Measurements from ENCODE around the gene TOR4A. TPM values are rescaled to one million over a fixed set of nuclear protein-coding genes. Genes with fewer than 3 reads are reported as not detected.

The TOR4A gene
- total and polyA plus RNA-seq, 12 donors, result 4.7 to 21.5 (median 16.5) TPM

- Histone ChIP-seq H3K27ac (no peak overlapping the region), H3K4me1 (peaks cover 3 to 17% (median 8%) of the 10 kb centered on the region in 9 donors), H3K36me3 (no peaks in the 10 kb centered on the region), H3K9me3 (no peaks in the 10 kb centered on the region), H3K27me3 (peaks cover 16 to 69% (median 64%) of the 10 kb centered on the region in 7 donors), H3K4me3 (no peak overlapping the region)
- intact Hi-C loops (cut with DNase I), result loop anchor here in 1 of 10 donors (10.0 kb wide), 1 partner anchor 447 kb away; no protein-coding TSS in a partner anchor
- no peak for TF ChIP-seq CTCF (IDR thresholded peaks at IDR 0.05)
- ATAC-seq, result no peak
- 79 to 83% methylated on average over 23 of the region's 23 CpGs for WGBS, 2 donors
- no peak for DNase-seq
Measured at GRCh38 chr9:137231372-137232039, 46.0 kb upstream of the TOR4A start.

- peaks cover 16 to 69% (median 64%) of the 10 kb centered on the region in 7 donors for H3K27me3 ChIP-seq
- H3K9me3 ChIP-seq, result no peaks in the 10 kb centered on the region
- ATAC-seq, result no peak
- H3K27ac ChIP-seq, result no peak overlapping the region
- no peak for TF ChIP-seq CTCF (IDR thresholded peaks at IDR 0.05)
- intact Hi-C loops (cut with DNase I), result loop anchor here in 1 of 10 donors (10.0 kb wide), 1 partner anchor 447 kb away; no protein-coding TSS in a partner anchor
- no peak overlapping the region for H3K4me3 ChIP-seq
- no peak for DNase-seq
- peaks cover 9 to 22% (median 14%) of the 10 kb centered on the region in 9 donors for H3K4me1 ChIP-seq
- H3K36me3 ChIP-seq, result no peaks in the 10 kb centered on the region
- WGBS, 2 donors, result 61 to 78% methylated on average over 10 of the region's 10 CpGs
Measured at GRCh38 chr9:137232101-137232500, 45.4 kb upstream of the TOR4A start.

DNA sequence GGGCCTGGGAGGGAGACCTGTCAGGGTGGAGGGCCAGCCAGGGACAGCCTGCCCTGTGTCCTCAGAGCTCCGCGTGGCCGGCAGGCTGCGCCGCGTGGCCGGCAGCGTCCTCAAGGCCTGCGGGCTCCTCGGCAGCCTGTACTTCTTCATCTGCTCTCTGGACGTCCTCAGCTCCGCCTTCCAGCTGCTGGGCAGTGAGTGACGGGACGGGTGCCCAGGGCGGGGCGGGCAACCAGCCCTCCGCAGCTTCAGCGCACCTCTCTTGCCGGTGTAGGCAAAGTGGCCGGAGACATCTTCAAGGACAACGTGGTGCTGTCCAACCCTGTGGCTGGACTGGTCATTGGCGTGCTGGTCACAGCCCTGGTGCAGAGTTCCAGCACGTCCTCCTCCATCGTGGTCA, 45.0 kb upstream of the TOR4A start:
- no peak for DNase-seq
- Histone ChIP-seq H3K4me3 (no peak overlapping the region), H3K27me3 (peaks cover 16 to 69% (median 64%) of the 10 kb centered on the region in 7 donors), H3K9me3 (no peaks in the 10 kb centered on the region), H3K27ac (no peak overlapping the region), H3K36me3 (no peaks in the 10 kb centered on the region), H3K4me1 (peaks cover 11 to 21% (median 16%) of the 10 kb centered on the region in 9 donors)
- 69 to 83% methylated on average over 24 of the region's 24 CpGs for WGBS, 2 donors
- no peak for TF ChIP-seq CTCF (IDR thresholded peaks at IDR 0.05)
- intact Hi-C loops (cut with DNase I), result loop anchor here in 1 of 10 donors (10.0 kb wide), 1 partner anchor 448 kb away; no protein-coding TSS in a partner anchor
- ATAC-seq, result no peak

- peaks cover 16 to 65% (median 60%) of the 10 kb centered on the region in 7 donors for H3K27me3 ChIP-seq
- no peak for DNase-seq
- 77% methylated on average over 40 of the region's 40 CpGs for WGBS, 2 donors
- no peaks in the 10 kb centered on the region for H3K36me3 ChIP-seq
- no peak for TF ChIP-seq CTCF (IDR thresholded peaks at IDR 0.05)
- peaks cover 11 to 28% (median 18%) of the 10 kb centered on the region in 9 donors for H3K4me1 ChIP-seq
- H3K9me3 ChIP-seq, result no peaks in the 10 kb centered on the region
- ATAC-seq, result no peak
- intact Hi-C loops (cut with DNase I), result loop anchor here in 1 of 10 donors (10.0 kb wide), 1 partner anchor 449 kb away; no protein-coding TSS in a partner anchor
- no peak overlapping the region for H3K27ac ChIP-seq
- H3K4me3 ChIP-seq, result no peak overlapping the region
Measured at GRCh38 chr9:137233143-137233980, 44.2 kb upstream of the TOR4A start.

Measured in heart right ventricle (tissue), 16 donors.